PC-3 (cell line): ENCODE data around the gene ADGRD1.

Experiments used
- EZH2 ChIP-seq: fragments of 300-600 bp; sonication (generic); IDR thresholded peaks from one replicate; pipeline ENCODE4 v1.6.1; 2017; ENCODE audit warnings: antibody characterized with exemption, mild to moderate bottlenecking, low read length; ENCODE audit not compliant: unreplicated experiment
- TF ChIP-seq, protein P1 (sequence below): fragments of 300-600 bp; sonication (generic); conservative IDR thresholded peaks from 2 replicates; pipeline ENCODE4 v1.5.1; 2017; ENCODE audit warnings: antibody characterized with exemption, low read depth, mild to moderate bottlenecking, low read length

DNA sequence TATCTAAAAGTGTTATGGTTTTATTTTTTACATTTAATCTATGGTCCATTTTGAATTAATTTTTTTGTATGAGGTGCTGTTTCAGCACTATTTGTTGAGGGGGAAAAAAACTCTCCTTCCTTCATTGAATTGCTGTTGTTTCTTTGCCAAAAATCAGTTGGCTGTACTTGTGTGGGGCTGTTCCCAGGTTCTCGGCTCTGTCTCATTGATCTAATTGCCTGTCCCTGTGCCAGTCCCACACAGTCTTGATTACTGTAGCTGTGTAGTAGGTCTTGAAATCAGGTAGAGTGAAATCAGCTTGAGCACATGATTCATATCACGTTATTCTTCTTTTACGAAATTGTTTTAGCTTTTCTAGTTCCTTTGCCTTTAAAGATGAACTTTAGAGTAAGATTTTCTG is 109.7 kb downstream of the ADGRD1 start:
- no peak for TF ChIP-seq EZH2
- TF ChIP-seq, protein P1, sequence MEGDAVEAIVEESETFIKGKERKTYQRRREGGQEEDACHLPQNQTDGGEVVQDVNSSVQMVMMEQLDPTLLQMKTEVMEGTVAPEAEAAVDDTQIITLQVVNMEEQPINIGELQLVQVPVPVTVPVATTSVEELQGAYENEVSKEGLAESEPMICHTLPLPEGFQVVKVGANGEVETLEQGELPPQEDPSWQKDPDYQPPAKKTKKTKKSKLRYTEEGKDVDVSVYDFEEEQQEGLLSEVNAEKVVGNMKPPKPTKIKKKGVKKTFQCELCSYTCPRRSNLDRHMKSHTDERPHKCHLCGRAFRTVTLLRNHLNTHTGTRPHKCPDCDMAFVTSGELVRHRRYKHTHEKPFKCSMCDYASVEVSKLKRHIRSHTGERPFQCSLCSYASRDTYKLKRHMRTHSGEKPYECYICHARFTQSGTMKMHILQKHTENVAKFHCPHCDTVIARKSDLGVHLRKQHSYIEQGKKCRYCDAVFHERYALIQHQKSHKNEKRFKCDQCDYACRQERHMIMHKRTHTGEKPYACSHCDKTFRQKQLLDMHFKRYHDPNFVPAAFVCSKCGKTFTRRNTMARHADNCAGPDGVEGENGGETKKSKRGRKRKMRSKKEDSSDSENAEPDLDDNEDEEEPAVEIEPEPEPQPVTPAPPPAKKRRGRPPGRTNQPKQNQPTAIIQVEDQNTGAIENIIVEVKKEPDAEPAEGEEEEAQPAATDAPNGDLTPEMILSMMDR: no peak
